Inflammatory macrophage (primary cell): ENCODE data around the gene NOP56.

Experiments
- DNase-seq, 2 donors: peaks; one replicate each; pipeline ENCODE4 v3.0.0-alpha.2; 2020 to 2022
- total RNA-seq, 18 experiments: gene quantifications; one replicate each; lab custom pipeline; 2026; ENCODE audit warnings: mixed read lengths in 6 of 18, inconsistent platforms in 2 of 18; lab: John Stamatoyannopoulos, UW

NOP56 gene, protein sequence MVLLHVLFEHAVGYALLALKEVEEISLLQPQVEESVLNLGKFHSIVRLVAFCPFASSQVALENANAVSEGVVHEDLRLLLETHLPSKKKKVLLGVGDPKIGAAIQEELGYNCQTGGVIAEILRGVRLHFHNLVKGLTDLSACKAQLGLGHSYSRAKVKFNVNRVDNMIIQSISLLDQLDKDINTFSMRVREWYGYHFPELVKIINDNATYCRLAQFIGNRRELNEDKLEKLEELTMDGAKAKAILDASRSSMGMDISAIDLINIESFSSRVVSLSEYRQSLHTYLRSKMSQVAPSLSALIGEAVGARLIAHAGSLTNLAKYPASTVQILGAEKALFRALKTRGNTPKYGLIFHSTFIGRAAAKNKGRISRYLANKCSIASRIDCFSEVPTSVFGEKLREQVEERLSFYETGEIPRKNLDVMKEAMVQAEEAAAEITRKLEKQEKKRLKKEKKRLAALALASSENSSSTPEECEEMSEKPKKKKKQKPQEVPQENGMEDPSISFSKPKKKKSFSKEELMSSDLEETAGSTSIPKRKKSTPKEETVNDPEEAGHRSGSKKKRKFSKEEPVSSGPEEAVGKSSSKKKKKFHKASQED
- total RNA-seq, result 18.5 to 85.0 (median 61.4) reads per million in 18 experiments

DNA sequence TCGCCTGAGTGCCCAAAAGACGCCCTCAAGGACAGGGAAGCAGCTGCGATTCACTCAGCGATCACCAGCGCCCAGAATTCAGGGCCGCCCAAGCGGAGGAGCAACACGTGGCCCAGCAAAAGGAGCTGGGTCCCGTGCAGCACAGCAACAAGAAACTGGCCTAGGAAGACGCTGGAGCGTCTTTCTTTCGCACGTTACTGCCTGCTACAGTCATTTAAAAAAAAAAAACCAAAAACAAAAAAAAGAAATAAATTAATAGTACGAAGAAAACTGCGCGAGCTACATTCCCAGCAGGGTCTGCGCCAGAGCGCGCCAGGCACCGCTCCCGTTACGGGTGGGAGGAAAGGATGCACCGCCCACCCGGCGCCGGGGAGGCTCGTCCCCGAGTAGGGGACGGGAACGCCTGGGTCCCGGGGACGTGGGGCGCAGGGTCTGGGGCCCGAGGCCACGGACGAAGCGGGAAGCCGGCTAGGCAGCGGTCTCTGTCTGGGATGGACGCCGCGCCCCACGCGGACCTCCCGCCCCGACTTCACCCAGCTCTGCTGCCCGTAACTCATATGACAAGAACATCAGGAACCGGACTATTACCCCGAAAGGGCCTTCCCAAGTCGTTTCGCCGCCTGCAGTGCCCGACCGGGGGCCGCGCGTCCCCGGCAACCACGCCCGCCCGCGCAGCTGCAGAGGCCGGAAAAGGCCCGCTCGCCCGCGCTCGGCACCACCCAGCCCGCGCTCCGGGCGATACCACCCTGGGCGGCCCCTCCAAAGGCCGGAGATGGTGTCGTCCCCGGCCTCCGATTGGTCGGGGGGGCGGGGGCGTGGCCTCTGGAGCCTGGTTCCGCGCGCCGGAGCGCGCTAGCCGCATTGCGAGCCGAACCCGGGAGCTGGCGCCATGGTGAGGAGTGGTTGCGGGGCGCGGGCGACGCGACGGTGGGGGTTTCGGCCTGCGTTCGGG, at the start of gene NOP56:
NOP56 (plus strand) TSS at position 861 of the 952 bp plus-strand sequence; CDS start at position 890, 29 bp downstream.
- peak; percentile 91 to 93 for DNase-seq

DNA sequence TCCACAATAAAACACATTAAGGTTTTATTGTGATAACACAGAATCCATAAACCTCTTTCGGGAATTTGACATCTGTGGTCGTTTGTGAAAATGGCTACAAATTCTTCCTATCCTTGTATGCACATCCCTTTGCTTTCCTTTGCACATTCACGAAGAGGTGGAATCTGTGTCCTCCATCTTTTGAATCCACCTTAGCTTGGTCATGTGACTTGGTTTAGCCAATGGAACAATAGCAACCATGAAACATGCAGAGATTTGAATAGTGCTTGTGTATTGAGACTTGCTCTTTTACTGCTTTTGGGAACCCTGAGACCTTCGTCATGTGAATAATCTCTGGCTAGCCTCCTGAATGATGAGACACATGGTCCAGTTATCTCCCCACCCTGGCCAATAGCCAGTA, 49.7 kb upstream of the NOP56 start:
- no peak for DNase-seq

DNA sequence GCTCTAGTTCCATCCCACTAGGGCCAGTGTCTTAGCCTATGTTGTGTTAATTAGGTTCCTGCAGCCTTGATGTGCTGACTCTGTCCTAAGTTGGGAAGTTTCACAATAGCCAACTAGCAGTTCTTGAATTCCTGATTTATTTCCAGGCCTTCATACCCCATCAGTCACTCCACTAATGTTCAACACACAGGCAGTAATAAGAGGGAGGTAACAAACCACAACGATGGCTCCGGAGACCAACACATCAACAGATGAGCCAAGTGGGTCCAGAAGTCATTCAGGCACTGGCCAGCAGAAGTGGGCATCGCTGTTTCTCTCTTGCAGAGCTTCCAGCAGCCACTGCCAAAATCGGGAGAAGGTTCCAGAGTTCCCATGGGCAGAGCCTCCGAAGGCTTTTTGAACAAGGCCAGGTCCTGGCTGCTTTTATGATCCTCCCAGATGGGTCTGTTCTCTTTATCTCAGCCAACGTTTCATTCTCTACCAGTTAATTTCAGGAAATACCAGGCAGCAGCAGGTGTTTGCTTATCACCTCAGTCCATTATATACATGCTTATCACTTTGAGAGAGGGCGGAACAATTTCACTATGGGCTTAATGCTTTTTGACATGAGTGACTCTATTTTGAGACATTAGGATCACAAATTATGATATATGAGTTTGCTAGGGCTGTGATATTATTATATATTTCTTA, 48.5 kb upstream of the NOP56 start:
- DNase-seq, result no peak

DNA sequence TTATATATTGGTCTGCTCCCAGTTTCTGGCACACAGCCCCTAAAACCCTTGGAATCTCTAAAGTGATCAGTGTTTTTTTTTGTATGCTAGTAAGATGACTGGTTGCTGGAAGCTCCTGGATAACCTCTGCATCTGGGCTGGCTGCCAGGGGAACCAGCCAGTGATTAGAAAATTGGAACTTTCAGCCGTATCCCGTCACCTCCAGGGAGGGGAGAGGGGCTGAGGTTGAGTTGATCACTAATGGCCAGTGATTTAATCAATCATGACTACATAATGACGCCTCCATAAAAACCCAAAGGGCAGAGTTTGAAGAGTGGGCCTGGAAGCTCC, 48.0 kb upstream of the NOP56 start:
- no peak for DNase-seq

DNA sequence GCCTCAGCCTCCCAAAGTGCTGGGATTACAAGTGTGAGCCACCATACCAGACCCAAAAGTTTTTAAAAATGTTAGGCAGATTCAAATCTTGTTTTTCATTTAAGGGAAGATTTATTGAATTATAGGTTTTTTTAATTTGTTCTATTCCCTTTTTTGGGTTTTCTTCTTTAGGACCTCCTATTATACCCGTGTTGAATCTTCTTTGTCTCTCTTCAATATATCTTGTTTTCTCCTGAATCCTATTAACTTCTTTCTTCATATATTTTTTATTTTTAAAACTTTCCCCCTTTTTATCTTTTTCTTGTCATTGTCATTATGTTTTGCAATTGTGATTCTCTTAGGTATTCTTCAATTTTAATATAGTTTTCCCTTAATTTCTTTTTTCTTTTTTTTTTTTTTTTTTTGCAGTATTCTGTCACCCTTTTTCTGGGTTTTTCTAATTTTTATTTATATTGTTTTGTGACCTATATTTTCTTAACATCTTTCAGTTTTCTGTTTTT, 45.9 kb upstream of the NOP56 start:
- DNase-seq, result no peak

DNA sequence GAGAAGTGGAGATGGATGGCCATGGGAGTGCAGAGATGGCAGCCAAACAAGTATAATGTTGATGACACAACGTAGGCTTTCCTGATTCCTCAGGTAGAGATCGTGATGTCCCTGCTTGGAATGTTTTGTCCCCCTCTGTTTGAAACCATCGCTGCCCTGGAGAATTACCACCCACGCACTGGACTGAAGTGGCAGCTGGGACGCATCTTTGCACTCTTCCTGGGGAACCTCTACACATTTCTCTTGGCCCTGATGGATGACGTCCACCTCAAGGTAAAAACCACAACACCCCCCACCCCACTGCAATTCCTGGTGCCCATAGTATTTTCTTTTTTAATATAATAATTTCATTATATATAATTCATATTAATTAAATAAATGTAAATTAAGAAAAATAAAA, 42.1 kb upstream of the NOP56 start:
- DNase-seq, result no peak

DNA sequence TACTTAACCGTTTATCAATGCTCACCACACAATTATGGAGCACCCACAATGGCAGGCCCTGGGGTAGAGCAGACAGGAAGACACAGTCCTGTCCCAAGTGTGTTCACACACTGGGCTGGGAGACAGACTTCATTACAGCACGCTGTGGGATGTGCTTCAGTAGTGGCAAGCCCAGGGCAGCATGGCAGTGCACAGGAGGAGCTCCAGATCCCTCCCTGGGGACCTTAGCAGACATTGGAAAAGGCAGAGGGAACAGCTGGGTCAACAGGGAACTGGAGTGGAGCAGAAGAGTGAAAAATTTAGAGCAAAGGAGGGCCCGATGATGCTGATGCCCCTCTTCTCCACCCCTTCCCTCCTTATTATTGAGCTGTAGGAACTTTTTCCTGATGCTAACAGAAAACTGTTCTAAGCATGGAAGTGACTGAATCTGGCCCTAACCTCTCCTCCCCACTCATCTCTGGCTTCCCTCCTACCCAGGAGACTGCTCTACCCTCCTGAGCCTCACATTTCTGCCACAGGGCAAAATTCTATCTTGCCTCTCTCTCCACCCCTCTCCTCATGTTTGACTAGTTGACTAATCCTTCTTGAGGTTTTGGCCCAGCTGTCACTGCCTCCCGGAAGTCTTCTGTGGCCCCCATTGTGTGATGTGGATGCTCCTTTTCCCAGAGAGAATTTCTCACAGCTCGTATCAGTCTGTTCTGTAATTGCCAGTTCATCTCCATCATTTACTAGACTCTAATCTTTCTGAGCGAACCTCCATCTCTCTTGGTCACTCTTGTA, 41.3 kb upstream of the NOP56 start:
- DNase-seq, result no peak

DNA sequence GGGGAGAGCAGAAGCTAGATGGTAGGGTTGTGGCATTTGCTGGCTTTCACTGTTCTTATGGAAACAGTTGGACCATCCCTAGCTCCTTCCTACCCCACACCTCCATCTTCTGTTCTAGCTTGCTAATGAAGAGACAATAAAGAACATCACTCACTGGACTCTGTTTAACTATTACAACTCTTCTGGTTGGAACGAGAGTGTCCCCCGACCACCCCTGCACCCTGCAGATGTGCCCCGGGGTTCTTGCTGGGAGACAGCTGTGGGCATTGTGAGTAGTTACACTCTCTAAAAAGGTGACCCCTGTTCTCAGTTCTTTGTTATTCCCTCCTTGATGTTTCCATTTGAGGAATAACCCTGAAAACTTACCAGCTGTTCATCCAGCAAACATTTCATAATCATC, 40.4 kb upstream of the NOP56 start:
- DNase-seq, result no peak

DNA sequence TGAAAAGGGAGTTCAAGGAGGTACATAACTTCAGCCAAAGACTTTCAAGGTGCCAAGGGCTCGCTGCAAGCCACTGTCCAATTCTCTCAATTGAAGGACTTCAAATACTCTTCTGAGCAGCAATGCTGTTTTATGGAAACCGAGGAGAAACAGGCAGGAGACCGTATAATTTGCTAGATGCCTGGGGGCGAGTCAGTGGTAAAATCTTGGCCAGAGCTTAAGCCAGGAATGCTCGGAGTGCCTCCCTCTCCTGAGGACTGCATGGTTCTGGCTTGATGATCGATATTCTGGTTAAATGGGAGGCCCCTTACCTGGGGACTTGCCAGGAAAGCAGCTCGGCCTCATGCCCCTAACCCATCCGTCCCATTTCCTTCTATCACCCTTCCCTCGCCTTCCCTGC, 35.8 kb upstream of the NOP56 start:
- no peak for DNase-seq

DNA sequence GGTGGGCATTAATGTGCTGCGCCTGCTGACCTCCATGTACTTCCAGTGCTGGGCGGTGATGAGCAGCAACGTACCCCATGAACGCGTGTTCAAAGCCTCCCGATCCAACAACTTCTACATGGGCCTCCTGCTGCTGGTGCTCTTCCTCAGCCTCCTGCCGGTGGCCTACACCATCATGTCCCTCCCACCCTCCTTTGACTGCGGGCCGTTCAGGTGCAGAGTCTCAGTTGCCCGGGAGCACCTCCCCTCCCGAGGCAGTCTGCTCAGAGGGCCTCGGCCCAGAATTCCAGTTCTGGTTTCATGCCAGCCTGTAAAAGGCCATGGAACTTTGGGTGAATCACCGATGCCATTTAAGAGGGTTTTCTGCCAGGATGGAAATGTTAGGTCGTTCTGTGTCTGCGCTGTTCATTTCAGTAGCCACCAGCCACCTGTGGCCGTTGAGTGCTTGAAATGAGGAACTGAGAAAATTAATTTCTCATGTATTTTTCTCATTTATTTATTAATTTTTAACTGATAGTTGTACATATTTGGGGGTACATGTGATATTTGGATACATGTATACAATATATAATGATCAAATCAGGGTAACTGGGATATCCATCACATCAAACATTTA, 35.2 kb upstream of the NOP56 start:
- no peak for DNase-seq

DNA sequence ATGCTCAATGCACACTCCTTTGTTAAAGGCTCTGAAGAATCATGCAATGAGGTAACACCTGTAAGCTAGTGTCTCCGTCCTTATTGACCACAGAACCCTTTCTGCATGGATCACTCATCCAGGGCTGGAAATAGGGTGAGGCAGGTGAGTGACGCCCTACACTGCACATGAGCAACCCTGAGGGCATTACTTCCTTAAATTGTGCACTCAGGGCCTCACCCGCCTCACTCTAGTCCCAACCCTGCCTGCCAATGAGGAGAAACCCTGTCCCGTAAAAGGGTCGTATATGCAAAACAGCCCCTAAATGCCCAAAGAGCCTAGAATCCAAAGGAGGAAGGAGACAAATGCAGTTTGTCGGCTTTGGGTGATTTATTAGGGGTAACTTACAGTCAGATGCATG, 33.6 kb upstream of the NOP56 start:
- DNase-seq, result no peak

DNA sequence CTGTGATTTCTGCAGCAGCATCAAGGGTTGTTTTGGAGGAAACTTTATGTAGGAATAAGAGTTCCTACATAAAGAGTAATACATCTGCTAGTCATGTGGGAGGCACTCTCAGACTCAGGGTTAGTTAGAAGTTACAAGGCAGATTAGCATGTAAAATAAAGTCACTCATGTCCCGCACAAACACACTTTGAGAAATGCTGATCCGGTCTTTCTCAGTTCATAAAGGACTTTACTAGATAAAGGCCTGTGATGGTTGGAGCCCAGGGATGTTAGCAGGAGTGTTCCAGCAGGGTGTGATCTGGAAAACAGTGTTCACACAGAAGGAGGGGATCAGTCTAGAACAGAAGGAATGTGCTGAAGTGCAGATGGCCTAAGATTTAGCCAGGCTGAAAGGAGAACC, 33.1 kb upstream of the NOP56 start:
- DNase-seq, result no peak

DNA sequence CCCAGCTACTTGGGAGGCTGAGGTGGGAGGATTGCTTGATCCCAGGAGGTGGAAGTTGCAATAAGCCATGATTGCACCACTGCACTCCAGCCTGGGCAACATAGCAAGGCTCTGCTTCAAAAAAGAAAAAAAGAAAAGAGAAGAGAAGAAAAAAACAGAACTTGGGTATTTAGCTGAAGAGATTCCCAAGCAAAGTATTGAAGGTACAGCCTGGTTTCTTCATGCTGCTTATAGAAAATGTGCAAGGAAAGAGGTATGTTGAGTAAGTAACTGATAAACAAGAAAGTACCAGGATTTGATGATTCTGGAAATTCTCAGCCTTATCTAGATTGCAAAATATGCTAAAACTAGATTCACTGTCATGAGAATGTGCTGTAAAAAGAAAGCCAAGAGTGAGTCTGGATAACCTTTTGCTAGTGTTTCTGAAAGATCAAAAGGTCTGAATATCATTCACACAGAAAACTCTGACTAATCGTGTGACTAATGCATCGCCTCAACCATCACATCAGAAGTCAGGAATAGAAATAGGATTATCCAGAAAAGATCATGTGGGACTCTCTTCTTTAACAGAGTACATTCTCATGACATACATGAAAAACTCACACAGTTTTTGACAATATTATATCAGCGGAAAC, 32.4 kb upstream of the NOP56 start:
- DNase-seq, result no peak

DNA sequence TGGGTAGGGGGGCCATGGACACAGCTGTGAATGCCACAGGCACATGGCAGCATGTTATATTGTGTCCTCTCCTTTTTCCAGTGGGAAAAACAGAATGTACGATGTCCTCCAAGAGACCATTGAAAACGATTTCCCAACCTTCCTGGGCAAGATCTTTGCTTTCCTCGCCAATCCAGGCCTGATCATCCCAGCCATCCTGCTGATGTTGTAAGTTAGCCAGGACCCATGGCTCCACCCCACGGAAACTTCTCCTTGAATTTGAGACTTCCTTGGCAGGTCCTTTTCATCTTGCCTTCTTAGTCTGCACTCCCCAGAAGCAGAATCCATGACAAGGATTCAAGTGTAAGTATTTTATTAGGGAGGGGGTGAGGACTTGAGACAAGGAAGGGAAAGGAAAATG, 28.2 kb upstream of the NOP56 start:
- DNase-seq, result no peak

DNA sequence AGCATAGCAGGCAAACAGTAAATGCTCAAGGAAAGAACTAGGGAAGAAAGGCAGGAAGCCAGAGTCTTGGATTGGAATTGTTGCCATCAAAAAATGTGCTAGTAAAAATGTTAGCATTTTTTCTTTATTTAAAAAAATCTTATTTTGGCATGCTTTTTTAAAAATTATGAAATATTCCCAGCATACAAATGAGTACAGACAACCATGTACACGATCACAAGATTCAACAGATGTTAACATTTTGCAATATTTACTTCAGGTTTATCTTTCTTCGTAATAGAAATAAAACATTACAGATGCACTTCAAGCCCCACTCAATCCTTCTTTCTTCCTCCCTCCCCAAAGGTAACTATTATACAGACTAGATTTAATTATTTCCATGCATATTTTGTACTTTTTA, 27.4 kb upstream of the NOP56 start:
- DNase-seq, result no peak

DNA sequence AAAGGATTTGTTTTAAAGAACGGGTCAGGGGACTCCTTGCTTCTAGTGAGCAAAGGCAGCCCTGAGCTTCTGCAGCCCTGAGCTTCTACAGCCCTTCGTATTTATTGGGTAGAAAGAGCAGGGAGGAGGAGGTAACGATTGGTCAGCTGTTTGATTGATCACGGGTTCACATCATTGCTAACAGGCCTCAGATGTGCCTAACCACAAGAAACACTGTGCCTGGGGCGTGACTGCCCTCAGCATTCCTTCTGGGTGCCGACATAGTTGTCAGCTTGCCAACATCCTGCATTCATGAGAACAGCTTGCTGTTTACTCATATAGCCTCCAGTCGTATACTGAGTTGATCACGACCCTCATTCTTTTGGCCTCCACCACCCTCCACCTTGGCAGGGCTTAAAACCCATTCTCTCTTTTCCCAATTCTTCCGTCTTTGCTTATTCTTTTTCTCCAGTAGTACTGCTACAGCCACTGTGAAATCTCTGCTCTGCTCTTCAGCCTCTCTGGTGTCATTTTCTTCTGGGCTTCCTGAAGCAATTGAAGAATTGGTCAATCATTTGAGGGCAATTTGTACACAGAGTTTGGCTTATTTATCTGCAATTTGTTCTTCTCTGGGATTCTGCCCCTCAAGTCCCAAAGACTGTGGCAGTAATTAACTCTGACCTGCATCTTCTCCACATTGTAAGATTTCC, 25.4 kb upstream of the NOP56 start:
- DNase-seq, result no peak

DNA sequence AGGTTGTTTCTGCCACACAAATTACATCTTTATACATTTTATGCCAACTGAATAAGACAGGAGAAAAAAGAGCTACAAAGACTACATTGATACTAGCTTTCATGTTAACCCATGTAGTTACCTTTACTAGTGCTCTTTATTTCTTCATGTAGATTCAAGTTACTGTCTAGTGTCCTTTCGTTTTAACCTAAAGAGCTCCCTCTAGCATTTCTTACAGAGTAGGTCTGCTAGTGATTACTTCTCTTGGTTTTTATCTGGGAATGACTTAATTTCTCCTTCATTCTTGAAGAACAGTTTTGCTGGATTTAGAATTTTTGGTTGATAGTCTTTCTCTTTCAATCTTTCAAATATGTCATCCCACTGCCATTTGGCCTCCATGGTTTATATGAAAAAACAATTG, 21.2 kb upstream of the NOP56 start:
- DNase-seq, result no peak

DNA sequence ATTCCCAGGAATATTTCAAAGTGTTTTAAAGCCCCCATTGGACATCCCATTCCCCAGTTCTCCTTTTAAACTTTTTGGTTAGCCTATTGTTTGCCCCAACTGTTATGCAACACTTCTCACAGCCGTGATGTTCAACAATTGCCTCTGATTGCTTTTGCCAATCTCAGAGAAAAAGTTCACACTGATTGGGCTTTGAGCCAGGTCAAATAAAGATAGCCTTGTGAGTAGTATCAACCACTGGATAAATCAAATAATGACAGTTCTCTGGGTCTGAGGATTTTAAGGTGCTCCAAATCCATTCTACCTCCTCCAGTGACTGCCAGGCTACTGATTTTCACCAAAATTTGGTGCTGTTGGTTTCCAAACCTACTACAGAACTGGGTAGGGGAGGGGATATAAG, 19.1 kb upstream of the NOP56 start:
- DNase-seq, result no peak

DNA sequence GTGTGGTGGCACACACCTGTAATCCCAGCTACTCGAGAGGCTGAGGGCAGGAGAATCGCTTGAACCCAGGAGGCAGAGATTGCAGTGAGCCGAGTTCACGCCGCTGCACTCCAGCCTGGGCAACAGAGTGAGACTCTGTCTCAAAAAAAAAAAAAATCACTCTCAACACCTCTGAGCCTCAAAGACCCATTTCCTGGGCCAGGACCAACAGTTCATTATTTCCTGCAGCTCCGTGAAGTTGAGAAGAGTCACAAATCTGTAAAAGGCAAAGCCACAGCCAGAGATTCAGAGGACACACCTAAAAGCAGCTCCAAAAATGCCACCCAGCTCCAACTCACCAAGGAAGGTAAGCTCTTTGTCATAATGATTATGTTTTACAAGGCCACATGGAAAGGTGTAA, 15.2 kb upstream of the NOP56 start:
- no peak for DNase-seq

DNA sequence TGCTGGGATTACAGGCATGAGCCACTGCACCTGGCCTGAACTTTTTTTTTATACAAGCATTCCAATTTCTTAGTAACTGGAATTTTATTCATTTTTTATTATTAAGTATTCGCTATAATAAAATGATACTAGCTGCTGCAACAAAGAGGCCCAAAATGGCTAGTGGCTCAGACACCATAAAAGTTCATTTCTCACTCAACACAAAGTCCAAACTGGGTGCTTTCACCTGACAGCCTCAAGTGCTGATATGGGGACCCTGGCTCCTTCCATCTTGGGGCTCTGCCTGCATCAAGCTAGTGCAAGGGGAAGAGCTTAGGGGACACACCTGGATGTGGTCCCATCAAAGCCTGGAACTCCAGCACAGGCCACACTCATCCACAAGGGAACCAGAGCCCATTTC, 12.2 kb upstream of the NOP56 start:
- DNase-seq, result no peak
